ENCODE data around the gene SEC16A.

Gene SEC16A

GRCh38 chr9:136504512-136505348 lies 21.9 kb upstream of the SEC16A start:
- FAIRE-seq (no peak), DNase-seq (ENCODE audit: insufficient read length, low spot score) (no peak)

- FAIRE-seq (no peak), DNase-seq (ENCODE audit: insufficient read length, low spot score) (no peak)
Observed at GRCh38 chr9:136502940-136503550, 20.2 kb upstream of the SEC16A start.

- DNase-seq (ENCODE audit: insufficient read length, low spot score) (no peak), FAIRE-seq (no peak)
Observed at GRCh38 chr9:136502196-136502595, 19.4 kb upstream of the SEC16A start.

GRCh38 chr9:136501686-136502085 lies 18.8 kb upstream of the SEC16A start:
- DNase-seq (ENCODE audit: insufficient read length, low spot score) (no peak), FAIRE-seq (no peak)

GRCh38 chr9:136499935-136500910 lies 17.4 kb upstream of the SEC16A start:
- FAIRE-seq (no peak), DNase-seq (ENCODE audit: insufficient read length, low spot score) (no peak)

GRCh38 chr9:136499071-136499934 lies 16.5 kb upstream of the SEC16A start:
- no peak for FAIRE-seq
- DNase-seq (ENCODE audit: insufficient read length, low spot score), result no peak

GRCh38 chr9:136497916-136498695 lies 15.3 kb upstream of the SEC16A start:
- DNase-seq (ENCODE audit: insufficient read length, low spot score) (no peak), FAIRE-seq (no peak)

GRCh38 chr9:136496801-136497620 lies 14.2 kb upstream of the SEC16A start:
- no peak for FAIRE-seq
- DNase-seq (ENCODE audit: insufficient read length, low spot score), result no peak

- no peak for DNase-seq (ENCODE audit: insufficient read length, low spot score)
- FAIRE-seq, result no peak
Observed at GRCh38 chr9:136496181-136496580, 13.3 kb upstream of the SEC16A start.

- DNase-seq (ENCODE audit: insufficient read length, low spot score) (no peak), FAIRE-seq (no peak)
Observed at GRCh38 chr9:136495238-136495800, 12.5 kb upstream of the SEC16A start.

- FAIRE-seq (no peak), DNase-seq (ENCODE audit: insufficient read length, low spot score) (no peak)
Observed at GRCh38 chr9:136494531-136495215, 11.8 kb upstream of the SEC16A start.

- DNase-seq (ENCODE audit: insufficient read length, low spot score) (no peak), FAIRE-seq (no peak)
Observed at GRCh38 chr9:136494012-136494411, 11.2 kb upstream of the SEC16A start.

- FAIRE-seq (no peak), DNase-seq (ENCODE audit: insufficient read length, low spot score) (no peak)
Observed at GRCh38 chr9:136493567-136493971, 10.7 kb upstream of the SEC16A start.

- no peak for DNase-seq (ENCODE audit: insufficient read length, low spot score)
- no peak for FAIRE-seq
Observed at GRCh38 chr9:136492978-136493522, 10.2 kb upstream of the SEC16A start.

GRCh38 chr9:136489731-136490130 lies 6.9 kb upstream of the SEC16A start:
- no peak for FAIRE-seq

GRCh38 chr9:136488247-136489214 lies 5.7 kb upstream of the SEC16A start:
- FAIRE-seq (peak; percentile 61), DNase-seq (ENCODE audit: insufficient read length, low spot score) (no peak)

More at GRCh38 chr9:136489731-136490130, 6.9 kb upstream of the SEC16A start:
- DNase-seq (ENCODE audit: insufficient read length, low spot score), result no peak

Measured in GM19239 (cell line).